B cell (primary cell): Measurements from ENCODE around the gene ARPC1A. TPM values are rescaled to one million over a fixed set of nuclear protein-coding genes. Genes with fewer than 3 reads are reported as not detected.

ENCODE experiments used
- ATAC-seq: fragments of 200-7000 bp; cut with Tn5 transposase; one replicate; pipeline ENCODE4 v1.10.0; 2021; ENCODE audit warnings: low read depth, mild to moderate bottlenecking, moderate number of reproducible peaks, moderate library complexity
- CTCF ChIA-PET: fragments of 350-600 bp; sonication (Branson Sonifier 250); formaldehyde crosslinking; loops from one replicate; lab custom pipeline; 2021; ENCODE audit warnings: antibody characterized with exemption, inconsistent platforms; lab: Charles Lee
- POLR2A ChIA-PET: fragments of 350-600 bp; sonication (Branson Sonifier 250); formaldehyde crosslinking; loops from one replicate; lab custom pipeline; 2021; ENCODE audit warnings: antibody characterized with exemption; lab: Charles Lee
- DNase-seq: peaks from one replicate; pipeline ENCODE4 v3.0.0; 2013
- H2AFZ ChIP-seq: 2 replicates; pipeline ENCODE4 v1.6.1; 2012; ENCODE audit warnings: mild to moderate bottlenecking, low read depth, low read length; ENCODE audit not compliant: insufficient read depth, poor library complexity, severe bottlenecking
- H3K27ac ChIP-seq, 2 donors: 1 replicate in 1 of 2; 2 replicates in 1 of 2; pipeline ENCODE4 v1.5.1; 2012 to 2013; ENCODE audit warnings: low read length in 2 of 2, mild to moderate bottlenecking in 2 of 2, moderate library complexity in 1 of 2
- H3K27me3 ChIP-seq, 4 experiments: fragments of 200-600 bp in 1 of 4; sonication (generic) in 1 of 4; replicated peaks in 1 of 4; 1 replicate in 2 of 4; 2 replicates in 2 of 4; pipeline versions ENCODE4 v1.6.1 to v1.7.0; 2013 to 2016; ENCODE audit warnings: low read length in 3 of 4, mild to moderate bottlenecking in 2 of 4, mixed read lengths in 1 of 4, moderate library complexity in 1 of 4; ENCODE audit not compliant: insufficient read depth in 4 of 4, control insufficient read depth in 3 of 4; ENCODE audit errors: control extremely low read depth in 1 of 4
- H3K36me3 ChIP-seq, 2 experiments: replicated peaks in 1 of 2; 1 replicate in 1 of 2; 2 replicates in 1 of 2; pipeline versions ENCODE4 v1.6.1 to v1.7.1; 2013; ENCODE audit warnings: low read length in 1 of 2; ENCODE audit not compliant: insufficient read depth in 2 of 2, control insufficient read depth in 1 of 2; ENCODE audit errors: control extremely low read depth in 1 of 2, extremely low read depth in 1 of 2
- H3K4me1 ChIP-seq, 2 donors: fragments of 200-600 bp in 1 of 2; sonication (generic) in 1 of 2; 1 replicate in 1 of 2; 2 replicates in 1 of 2; pipeline versions ENCODE4 v1.5.1 to v1.6.1; 2013 to 2017; ENCODE audit warnings: low read length in 2 of 2; ENCODE audit not compliant: control insufficient read depth in 2 of 2, insufficient read depth in 2 of 2
- H3K4me2 ChIP-seq: replicated peaks from 2 replicates; pipeline ENCODE3; 2012; ENCODE audit warnings: mild to moderate bottlenecking, low read depth, low read length; ENCODE audit not compliant: poor library complexity, severe bottlenecking
- H3K4me3 ChIP-seq, 5 experiments: fragments of 200-600 bp in 1 of 5; sonication (generic) in 1 of 5; 1 replicate in 3 of 5; 2 replicates in 2 of 5; pipeline versions ENCODE4 v1.5.1 to v1.7.0; 2011 to 2016; ENCODE audit warnings: low read length in 4 of 5, mild to moderate bottlenecking in 4 of 5, low read depth in 2 of 5, control low read depth in 1 of 5, moderate library complexity in 1 of 5; ENCODE audit not compliant: insufficient read depth in 1 of 5; ENCODE audit errors: control extremely low read depth in 1 of 5, extremely low read depth in 1 of 5
- H3K79me2 ChIP-seq: fragments of 200-600 bp; sonication (generic); one replicate; pipeline ENCODE4 v1.6.0; 2016; ENCODE audit warnings: low read length; ENCODE audit not compliant: control insufficient read depth, insufficient read depth
- H3K9ac ChIP-seq: fragments of 200-600 bp; sonication (generic); 2 replicates; pipeline ENCODE4 v1.6.1; 2017; ENCODE audit warnings: mild to moderate bottlenecking, low read length, moderate library complexity
- H3K9me3 ChIP-seq, 3 donors: one replicate each; pipeline versions ENCODE4 v1.6.1 to v1.7.1; 2013; ENCODE audit warnings: low read length in 2 of 3; ENCODE audit not compliant: control insufficient read depth in 2 of 3, insufficient read depth in 1 of 3; ENCODE audit errors: control extremely low read depth in 1 of 3
- H4K20me1 ChIP-seq: 2 replicates; pipeline ENCODE4 v1.6.0; 2012; ENCODE audit warnings: mild to moderate bottlenecking, low read length; ENCODE audit not compliant: insufficient read depth, control insufficient read depth, poor library complexity, severe bottlenecking
- H3K27ac Mint-ChIP-seq: one replicate; pipeline ENCODE4 v1.8.0; 2021; ENCODE audit warnings: mixed read lengths
- H3K27me3 Mint-ChIP-seq: one replicate; pipeline ENCODE4 v1.8.0; 2021; ENCODE audit warnings: mixed read lengths
- H3K4me1 Mint-ChIP-seq: one replicate; pipeline ENCODE4 v1.8.0; 2021; ENCODE audit warnings: mixed read lengths
- H3K4me3 Mint-ChIP-seq: one replicate; pipeline ENCODE4 v1.8.0; 2021; ENCODE audit warnings: mixed read lengths
- H3K9me3 Mint-ChIP-seq: one replicate; pipeline ENCODE4 v1.8.0; 2022; ENCODE audit warnings: mixed read lengths; ENCODE audit not compliant: insufficient read depth
- EZH2 ChIP-seq: IDR thresholded peaks from 2 replicates; pipeline ENCODE4 v1.6.1; 2012; ENCODE audit warnings: borderline replicate concordance, low read depth, mild to moderate bottlenecking, moderate library complexity, low read length; ENCODE audit not compliant: insufficient read depth, poor library complexity, severe bottlenecking
- WGBS: methylation state at CpG from one replicate; pipeline ENCODE4 v1.1.5; 2013; ENCODE audit warnings: missing lambda C conversion rate; ENCODE audit not compliant: insufficient coverage; 5-methylcytosine and 5-hydroxymethylcytosine counted together
- intact Hi-C: fragments of 100-400 bp; cut with micrococcal nuclease; formaldehyde crosslinking; loops from one replicate; pipeline ENCODE4 v1.10.0; 2022
- polyA plus RNA-seq: library from polyadenylated mRNA; depleted of rRNA; stranded (reverse); fragments of >200 nt; gene quantifications from 2 replicates; pipeline ENCODE4 v1.2.3, GENCODE V29; 2012
- total RNA-seq, 2 donors: library from RNA; stranded (reverse); fragments of 120-200 nt in 1 of 2; gene quantifications; 1 replicate in 1 of 2; 2 replicates in 1 of 2; pipeline versions ENCODE4 v1.2.3 to v1.2.4, GENCODE V29; 2013 to 2022
- TF ChIP-seq, protein P1 (sequence below): fragments of 200-600 bp; IDR thresholded peaks from one replicate; pipeline ENCODE4 v1.8.0; 2022; ENCODE audit warnings: antibody characterized with exemption, mild to moderate bottlenecking

The ARPC1A gene
- total and polyA plus RNA-seq, 2 donors (not counting 1 experiment from before 2014, with no cell fraction given): 41.7 to 45.5 TPM

DNA sequence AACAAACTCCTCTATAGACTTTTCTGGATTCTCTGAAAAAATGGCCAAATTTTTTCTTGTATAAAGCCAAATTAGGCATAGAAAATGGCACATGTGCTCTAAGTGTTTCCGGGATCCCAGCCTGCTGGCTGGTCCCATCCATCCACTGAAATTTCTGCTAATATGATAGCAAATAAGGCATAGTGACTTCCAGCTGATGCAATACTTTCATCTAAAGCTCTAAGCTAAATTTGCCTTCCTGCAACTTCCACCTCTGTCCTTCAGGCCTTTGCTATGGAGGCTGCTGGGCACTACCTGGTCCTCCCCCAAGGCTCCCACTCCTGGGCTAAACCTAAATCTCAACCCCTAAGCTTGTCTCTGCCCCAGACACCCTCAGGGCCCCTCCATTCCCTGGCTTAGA, 32.5 kb upstream of the ARPC1A start:
- no peak overlapping the region for H3K9ac ChIP-seq
- DNase-seq (no peak), ATAC-seq (no peak)
- H3K4me2 ChIP-seq: no peak overlapping the region
- H3K27ac ChIP-seq: no peak overlapping the region
- H3K27me3 ChIP-seq: no peaks in the 10 kb centered on the region
- 100% methylated on average over 1 of the region's 1 CpG for WGBS
- no peaks in the 10 kb centered on the region for H3K4me1 ChIP-seq
- H3K9me3 Mint-ChIP-seq: no peaks in the 10 kb centered on the region
- H3K79me2 ChIP-seq: no peaks in the 10 kb centered on the region
- H4K20me1 ChIP-seq: no peaks in the 10 kb centered on the region
- ChIA-PET POLR2A (no interaction called here), CTCF (no interaction called here)
- H3K27ac Mint-ChIP-seq: no peak overlapping the region
- H3K4me1 Mint-ChIP-seq: no peaks in the 10 kb centered on the region
- H2AFZ ChIP-seq: no peak overlapping the region
- no peak overlapping the region for H3K4me3 Mint-ChIP-seq
- intact Hi-C loops: no loop called here
- TF ChIP-seq EZH2: no peak
- TF ChIP-seq, protein P1, sequence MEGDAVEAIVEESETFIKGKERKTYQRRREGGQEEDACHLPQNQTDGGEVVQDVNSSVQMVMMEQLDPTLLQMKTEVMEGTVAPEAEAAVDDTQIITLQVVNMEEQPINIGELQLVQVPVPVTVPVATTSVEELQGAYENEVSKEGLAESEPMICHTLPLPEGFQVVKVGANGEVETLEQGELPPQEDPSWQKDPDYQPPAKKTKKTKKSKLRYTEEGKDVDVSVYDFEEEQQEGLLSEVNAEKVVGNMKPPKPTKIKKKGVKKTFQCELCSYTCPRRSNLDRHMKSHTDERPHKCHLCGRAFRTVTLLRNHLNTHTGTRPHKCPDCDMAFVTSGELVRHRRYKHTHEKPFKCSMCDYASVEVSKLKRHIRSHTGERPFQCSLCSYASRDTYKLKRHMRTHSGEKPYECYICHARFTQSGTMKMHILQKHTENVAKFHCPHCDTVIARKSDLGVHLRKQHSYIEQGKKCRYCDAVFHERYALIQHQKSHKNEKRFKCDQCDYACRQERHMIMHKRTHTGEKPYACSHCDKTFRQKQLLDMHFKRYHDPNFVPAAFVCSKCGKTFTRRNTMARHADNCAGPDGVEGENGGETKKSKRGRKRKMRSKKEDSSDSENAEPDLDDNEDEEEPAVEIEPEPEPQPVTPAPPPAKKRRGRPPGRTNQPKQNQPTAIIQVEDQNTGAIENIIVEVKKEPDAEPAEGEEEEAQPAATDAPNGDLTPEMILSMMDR: no peak
- no peaks in the 10 kb centered on the region for H3K36me3 ChIP-seq
- no peaks in the 10 kb centered on the region for H3K27me3 Mint-ChIP-seq
- H3K4me3 ChIP-seq: no peak overlapping the region
- H3K9me3 ChIP-seq: no peaks in the 10 kb centered on the region

DNA sequence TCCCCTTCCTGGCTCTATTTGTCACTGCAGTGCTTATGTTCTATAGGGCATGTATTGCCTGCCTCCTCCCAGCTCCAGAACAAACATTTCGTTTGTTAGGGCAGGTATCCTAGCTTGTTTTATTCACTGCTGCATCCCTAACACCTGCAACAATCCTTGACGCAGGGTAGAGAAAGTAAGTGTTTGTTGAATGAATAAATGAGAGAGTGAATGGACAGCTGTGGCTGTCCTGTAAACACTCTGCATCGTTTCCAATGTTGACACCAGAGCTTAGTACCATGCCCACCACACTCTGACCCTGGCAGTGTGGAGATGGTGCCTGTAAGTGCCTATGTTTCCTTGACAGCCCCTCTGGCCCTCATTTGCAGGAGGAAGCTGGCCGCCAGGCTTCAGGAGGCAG, 32.0 kb upstream of the ARPC1A start:
- TF ChIP-seq, protein P1: no peak
- no peak for TF ChIP-seq EZH2
- ChIA-PET CTCF (no interaction called here), POLR2A (no interaction called here)
- Histone ChIP-seq H3K36me3 (no peaks in the 10 kb centered on the region), H3K27ac (no peak overlapping the region), H3K9me3 (no peaks in the 10 kb centered on the region), H2AFZ (no peak overlapping the region), H3K9ac (no peak overlapping the region), H4K20me1 (no peaks in the 10 kb centered on the region), H3K4me3 (no peak overlapping the region), H3K4me2 (no peak overlapping the region), H3K4me1 (no peaks in the 10 kb centered on the region), H3K27me3 (no peaks in the 10 kb centered on the region), H3K79me2 (no peaks in the 10 kb centered on the region)
- Mint-ChIP-seq H3K9me3 (no peaks in the 10 kb centered on the region), H3K4me1 (no peaks in the 10 kb centered on the region), H3K4me3 (no peak overlapping the region), H3K27ac (no peak overlapping the region), H3K27me3 (no peaks in the 10 kb centered on the region)
- 91% methylated on average over 3 of the region's 4 CpGs for WGBS
- no peak for DNase-seq
- ATAC-seq: no peak
- intact Hi-C loops: no loop called here
